PFSK-1 (cell line): ENCODE results near the gene CPLX1.

ENCODE experiments used
- POLR2AphosphoS5 ChIP-seq: IDR thresholded peaks from 2 replicates; pipeline ENCODE4 v1.6.1; 2012; ENCODE audit warnings: low read depth, mild to moderate bottlenecking, control low read depth, low read length, moderate library complexity
- REST ChIP-seq, 2 experiments: IDR thresholded peaks; 2 replicates each; pipeline versions ENCODE4 v1.6.1 to v1.8.0; 2011 to 2012; ENCODE audit warnings: low read depth in 2 of 2, low read length in 2 of 2, control low read depth in 1 of 2, inconsistent platforms in 1 of 2, mild to moderate bottlenecking in 1 of 2, moderate library complexity in 1 of 2; ENCODE audit not compliant: insufficient read depth in 1 of 2
- SIN3A ChIP-seq: IDR thresholded peaks from 2 replicates; pipeline ENCODE4 v1.6.1; 2012; ENCODE audit warnings: mild to moderate bottlenecking, low read length, moderate library complexity, borderline replicate concordance; ENCODE audit not compliant: insufficient read depth
- TAF1 ChIP-seq: IDR thresholded peaks from 2 replicates; pipeline ENCODE4 v1.6.1; 2012; ENCODE audit warnings: low read length, control low read depth, borderline replicate concordance; ENCODE audit not compliant: insufficient read depth

- TF ChIP-seq POLR2AphosphoS5: no peak
- no peak for TF ChIP-seq TAF1
- no peak for TF ChIP-seq SIN3A
- TF ChIP-seq REST (IDR thresholded peaks at IDR 0.05; ENCODE audit: insufficient read depth in 1 of 2, low read depth in 2 of 2, low read length in 2 of 2): no peak
Measured at GRCh38 chr4:850323-850945, 24.5 kb upstream of the CPLX1 start.
